VCaP (cell line): ENCODE data around the gene DNAH17.

Experiments used
- H3K27ac ChIP-seq: fragments of 450-650 bp; 2 replicates; pipeline ENCODE4 v1.5.1; 2017
- TF ChIP-seq, protein P1 (sequence below): fragments of 450-650 bp; conservative IDR thresholded peaks from 2 replicates; pipeline ENCODE4 v1.5.1; 2017; ENCODE audit warnings: mild to moderate bottlenecking, moderate library complexity

The DNAH17 gene

GRCh38 chr17:78591263-78591671 is 14.1 kb upstream of the DNAH17 start:
- TF ChIP-seq, protein P1, sequence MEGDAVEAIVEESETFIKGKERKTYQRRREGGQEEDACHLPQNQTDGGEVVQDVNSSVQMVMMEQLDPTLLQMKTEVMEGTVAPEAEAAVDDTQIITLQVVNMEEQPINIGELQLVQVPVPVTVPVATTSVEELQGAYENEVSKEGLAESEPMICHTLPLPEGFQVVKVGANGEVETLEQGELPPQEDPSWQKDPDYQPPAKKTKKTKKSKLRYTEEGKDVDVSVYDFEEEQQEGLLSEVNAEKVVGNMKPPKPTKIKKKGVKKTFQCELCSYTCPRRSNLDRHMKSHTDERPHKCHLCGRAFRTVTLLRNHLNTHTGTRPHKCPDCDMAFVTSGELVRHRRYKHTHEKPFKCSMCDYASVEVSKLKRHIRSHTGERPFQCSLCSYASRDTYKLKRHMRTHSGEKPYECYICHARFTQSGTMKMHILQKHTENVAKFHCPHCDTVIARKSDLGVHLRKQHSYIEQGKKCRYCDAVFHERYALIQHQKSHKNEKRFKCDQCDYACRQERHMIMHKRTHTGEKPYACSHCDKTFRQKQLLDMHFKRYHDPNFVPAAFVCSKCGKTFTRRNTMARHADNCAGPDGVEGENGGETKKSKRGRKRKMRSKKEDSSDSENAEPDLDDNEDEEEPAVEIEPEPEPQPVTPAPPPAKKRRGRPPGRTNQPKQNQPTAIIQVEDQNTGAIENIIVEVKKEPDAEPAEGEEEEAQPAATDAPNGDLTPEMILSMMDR = no peak
- no peak overlapping the region for H3K27ac ChIP-seq

DNA sequence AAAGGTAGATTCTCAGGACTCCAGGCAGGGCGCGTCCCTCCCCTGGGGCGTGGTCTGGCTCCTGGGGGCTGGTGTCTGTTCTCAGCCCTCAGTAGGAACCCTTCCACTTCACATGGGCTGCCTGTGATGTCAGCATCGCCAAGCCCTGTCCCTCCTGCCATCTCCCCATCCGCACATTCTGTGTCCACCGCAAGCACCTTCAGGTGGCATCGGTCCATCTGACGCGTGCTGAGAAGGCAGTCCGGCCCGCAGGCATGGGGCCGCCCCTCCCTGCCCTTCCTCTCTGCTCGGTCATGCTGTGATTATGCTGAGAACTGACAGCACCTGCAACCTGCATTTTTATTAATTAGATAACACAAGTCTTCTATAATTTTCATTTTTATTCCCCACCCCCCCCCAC is 12.7 kb upstream of the DNAH17 start:
- no peak overlapping the region for H3K27ac ChIP-seq

DNA sequence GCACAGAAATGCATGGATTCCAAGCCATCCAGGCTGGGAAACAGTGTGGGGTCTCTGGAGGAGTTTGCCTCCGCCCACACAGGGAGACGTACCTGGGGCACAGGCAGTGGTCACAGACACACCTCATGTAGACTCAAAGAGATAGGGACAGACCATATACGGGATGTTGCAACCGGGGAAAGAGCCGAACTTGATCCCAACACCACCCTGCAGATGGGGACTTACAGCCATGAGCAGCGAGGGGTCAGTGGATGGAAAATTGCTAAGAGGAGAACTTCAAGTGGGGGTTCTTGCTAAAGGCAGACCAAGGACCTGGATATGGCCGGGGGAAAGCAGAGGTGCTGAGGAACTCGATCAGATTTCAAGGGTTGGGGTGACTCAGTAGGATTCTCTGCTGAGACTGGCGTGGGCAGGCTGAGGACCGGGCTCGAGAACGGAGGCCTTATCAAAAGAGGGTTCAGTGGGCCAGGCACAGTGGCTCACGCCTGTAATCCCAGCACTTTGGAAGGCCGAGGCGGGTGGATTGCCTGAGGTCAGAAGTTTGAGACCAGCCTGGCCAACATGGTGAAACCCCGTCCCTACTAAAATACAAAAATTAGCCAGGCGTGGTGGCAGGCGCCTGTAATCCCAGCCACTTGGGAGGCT is 12.0 kb upstream of the DNAH17 start:
- TF ChIP-seq, protein P1 = no peak
- H3K27ac ChIP-seq = no peak overlapping the region

More for the DNA sequence above, 12.7 kb upstream of the DNAH17 start:
- TF ChIP-seq, protein P1 = no peak

DNA sequence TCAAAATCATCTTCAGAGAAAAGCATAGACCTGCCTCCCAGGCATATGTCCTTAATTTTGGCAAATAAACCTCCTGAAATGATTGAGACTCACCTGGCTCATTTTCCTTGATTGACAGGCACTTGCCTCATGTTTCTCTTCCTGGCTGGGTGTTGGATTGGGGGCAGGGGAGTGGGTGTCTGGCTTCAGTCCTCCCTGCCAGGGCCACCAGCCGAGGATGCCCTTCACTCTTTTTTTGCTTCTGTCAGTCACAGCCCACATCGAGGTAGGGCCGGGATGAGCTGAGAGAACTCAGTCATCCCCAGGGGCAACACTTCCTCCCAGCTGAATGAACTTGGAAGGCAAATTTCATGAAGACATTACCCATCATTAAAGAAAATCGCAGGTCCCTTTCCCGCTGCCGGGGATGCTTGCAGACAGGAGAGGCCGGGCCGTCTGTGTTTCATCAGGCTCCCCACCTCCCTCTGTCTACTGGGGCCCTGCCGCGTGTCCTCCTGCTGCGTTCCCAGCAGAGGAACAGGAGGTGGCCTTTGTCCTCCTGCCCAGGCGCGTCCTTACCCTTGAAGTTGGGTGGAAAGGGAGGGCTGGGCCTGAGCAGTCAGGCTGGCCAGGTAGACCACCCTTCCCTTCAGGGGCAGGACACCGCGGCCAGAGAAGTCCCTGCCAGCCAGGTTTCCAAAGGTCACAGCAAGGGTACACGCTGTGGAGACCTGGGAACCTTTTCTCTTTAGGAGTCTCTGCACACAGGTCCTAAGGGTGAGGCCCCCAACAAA is 11.2 kb upstream of the DNAH17 start:
- TF ChIP-seq, protein P1 = no peak
- H3K27ac ChIP-seq = no peak overlapping the region

- TF ChIP-seq, protein P1 = no peak
- no peak overlapping the region for H3K27ac ChIP-seq
These were observed 7.9 kb upstream of the DNAH17 start for GRCh38 chr17:78585006-78585630.

DNA sequence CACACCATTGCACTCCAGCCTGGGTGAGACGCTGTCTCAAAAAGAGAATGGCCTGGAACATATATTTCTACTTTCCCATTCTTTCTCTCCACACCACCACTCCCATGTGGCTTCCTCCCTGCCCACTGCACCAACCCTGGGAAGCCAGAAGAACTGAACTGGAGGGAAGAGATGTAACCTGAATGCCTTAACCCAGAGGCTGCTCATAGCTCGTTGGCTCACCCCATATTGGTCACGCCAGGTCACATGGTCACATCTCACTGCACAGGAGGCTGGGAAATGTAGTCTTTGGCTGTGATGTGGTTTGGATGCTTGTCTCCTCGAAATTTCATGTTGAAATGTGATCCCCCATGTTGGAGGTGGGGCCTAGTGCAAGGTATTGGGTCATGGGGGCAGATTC is 5.9 kb upstream of the DNAH17 start:
- H3K27ac ChIP-seq = no peak overlapping the region
- TF ChIP-seq, protein P1 = no peak

GRCh38 chr17:78581304-78581703 is 4.1 kb upstream of the DNAH17 start:
- TF ChIP-seq, protein P1 = no peak
- no peak overlapping the region for H3K27ac ChIP-seq
